Endodermal cell (in vitro differentiated cells): ENCODE results near the gene UCN2. TPM values are rescaled to one million over a fixed set of nuclear protein-coding genes. Genes with fewer than 3 reads are reported as not detected.

Experiments
- DNase-seq: peaks from one replicate; pipeline ENCODE4 v3.0.0-alpha.2; 2017
- H3K27ac ChIP-seq: 2 replicates; pipeline ENCODE4 v1.5.1; 2013; ENCODE audit warnings: mild to moderate bottlenecking, low read depth, low read length, moderate library complexity
- H3K27me3 ChIP-seq: 2 replicates; pipeline ENCODE4 v1.6.1; 2013; ENCODE audit warnings: mild to moderate bottlenecking, low read length, moderate library complexity; ENCODE audit not compliant: insufficient read depth, control insufficient read depth, poor library complexity, severe bottlenecking
- H3K36me3 ChIP-seq: 2 replicates; pipeline ENCODE4 v1.7.0; 2013; ENCODE audit warnings: mild to moderate bottlenecking, low read length, moderate library complexity; ENCODE audit not compliant: control insufficient read depth, insufficient read depth
- H3K4me1 ChIP-seq: one replicate; pipeline ENCODE4 v1.7.0; 2013; ENCODE audit warnings: low read length; ENCODE audit not compliant: control insufficient read depth, insufficient read depth
- H3K4me3 ChIP-seq: 2 replicates; pipeline ENCODE4 v1.5.1; 2013; ENCODE audit warnings: mild to moderate bottlenecking, low read length, moderate library complexity
- H3K9ac ChIP-seq: 2 replicates; pipeline ENCODE4 v1.6.1; 2013; ENCODE audit warnings: mild to moderate bottlenecking, low read length, moderate library complexity; ENCODE audit not compliant: poor library complexity, severe bottlenecking; ENCODE audit errors: extremely low read depth
- H3K9me3 ChIP-seq: 2 replicates; pipeline ENCODE4 v1.6.1; 2013; ENCODE audit warnings: mild to moderate bottlenecking, low read length, moderate library complexity; ENCODE audit not compliant: control insufficient read depth
- H3K27ac Mint-ChIP-seq: 2 replicates; pipeline ENCODE4 v1.8.0; 2020; ENCODE audit warnings: mixed read lengths
- H3K27me3 Mint-ChIP-seq: 2 replicates; pipeline ENCODE4 v1.8.0; 2021; ENCODE audit warnings: mild to moderate bottlenecking, mixed read lengths; ENCODE audit not compliant: insufficient read depth
- H3K36me3 Mint-ChIP-seq: 2 replicates; pipeline ENCODE4 v1.8.0; 2020; ENCODE audit warnings: low read depth, mixed read lengths
- H3K4me1 Mint-ChIP-seq: 2 replicates; pipeline ENCODE4 v1.8.0; 2020; ENCODE audit warnings: mixed read lengths
- H3K4me3 Mint-ChIP-seq: 2 replicates; pipeline ENCODE4 v1.8.0; 2020; ENCODE audit warnings: mild to moderate bottlenecking, moderate library complexity, mixed read lengths
- H3K9me3 Mint-ChIP-seq: 2 replicates; pipeline ENCODE4 v1.8.0; 2020; ENCODE audit warnings: mild to moderate bottlenecking, mixed read lengths
- CTCF ChIP-seq: fragments of 200-600 bp; sonication (generic); conservative IDR thresholded peaks from 2 replicates; pipeline ENCODE4 v1.5.0; 2021; ENCODE audit warnings: antibody characterized with exemption, mild to moderate bottlenecking
- WGBS, 2 experiments: methylation state at CpG; one replicate each; pipeline versions ENCODE4 v1.1.5 to v1.1.7; 2013; ENCODE audit warnings: missing lambda C conversion rate in 2 of 2, mixed read lengths in 1 of 2; ENCODE audit not compliant: insufficient coverage in 1 of 2, insufficient read length in 1 of 2; 5-methylcytosine and 5-hydroxymethylcytosine counted together
- total RNA-seq, 2 donors: library from RNA; stranded (reverse); fragmentation: NEBNext Ultra II Directional in 1 of 2; extraction: Animal tissue kit (Norgen Biotek cat#: 25700) in 1 of 2; gene quantifications; 2 replicates in 1 of 2; 3 replicates in 1 of 2; pipeline ENCODE4 v1.2.1, GENCODE V29; 2021

The UCN2 gene
- total RNA-seq, 2 donors from 2014 or later = not detected

GRCh38 chr3:48567090-48567489, 3.5 kb upstream of the UCN2 start:
- Mint-ChIP-seq H3K36me3 (no peaks in the 10 kb centered on the region), H3K27ac (no peak overlapping the region), H3K9me3 (no peaks in the 10 kb centered on the region), H3K4me1 (peaks cover 11% of the 10 kb centered on the region), H3K4me3 (no peak overlapping the region), H3K27me3 (no peaks in the 10 kb centered on the region)
- Histone ChIP-seq H3K36me3 (no peaks in the 10 kb centered on the region), H3K4me3 (no peak overlapping the region), H3K9me3 (no peaks in the 10 kb centered on the region), H3K27me3 (no peaks in the 10 kb centered on the region), H3K27ac (no peak overlapping the region), H3K4me1 (no peaks in the 10 kb centered on the region), H3K9ac (no peak overlapping the region)
- WGBS, 2 experiments = 80 to 91% methylated on average over 4 to 5 of the region's 5 CpGs
- no peak for TF ChIP-seq CTCF
- DNase-seq = no peak

DNA sequence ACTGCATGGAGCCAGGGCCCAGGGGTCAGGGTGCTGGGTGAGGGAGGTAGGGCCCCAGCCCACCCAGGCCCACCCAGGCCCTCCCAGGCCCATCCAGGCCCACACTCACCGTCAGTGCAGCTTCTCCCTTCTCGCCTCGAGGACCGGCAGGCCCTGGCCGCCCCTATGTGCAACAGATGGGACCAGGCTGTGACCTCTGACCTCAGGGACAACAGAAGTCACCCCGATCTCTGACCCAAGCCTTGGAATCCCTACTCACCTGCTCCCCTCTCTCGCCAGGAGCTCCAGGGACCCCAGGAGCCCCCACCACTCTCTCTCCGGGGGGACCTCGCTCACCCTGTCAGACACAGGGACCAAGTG, 2.8 kb upstream of the UCN2 start:
- Mint-ChIP-seq H3K4me1 (peaks cover 11% of the 10 kb centered on the region), H3K9me3 (no peaks in the 10 kb centered on the region), H3K27me3 (no peaks in the 10 kb centered on the region), H3K27ac (peak overlapping the region; percentile 55), H3K36me3 (no peaks in the 10 kb centered on the region), H3K4me3 (no peak overlapping the region)
- no peak for TF ChIP-seq CTCF
- Histone ChIP-seq H3K27me3 (no peaks in the 10 kb centered on the region), H3K9me3 (no peaks in the 10 kb centered on the region), H3K9ac (no peak overlapping the region), H3K4me1 (no peaks in the 10 kb centered on the region), H3K36me3 (no peaks in the 10 kb centered on the region), H3K27ac (no peak overlapping the region), H3K4me3 (no peak overlapping the region)
- WGBS, 2 experiments = 94 to 100% methylated on average over 1 to 9 of the region's 9 CpGs
- no peak for DNase-seq

DNA sequence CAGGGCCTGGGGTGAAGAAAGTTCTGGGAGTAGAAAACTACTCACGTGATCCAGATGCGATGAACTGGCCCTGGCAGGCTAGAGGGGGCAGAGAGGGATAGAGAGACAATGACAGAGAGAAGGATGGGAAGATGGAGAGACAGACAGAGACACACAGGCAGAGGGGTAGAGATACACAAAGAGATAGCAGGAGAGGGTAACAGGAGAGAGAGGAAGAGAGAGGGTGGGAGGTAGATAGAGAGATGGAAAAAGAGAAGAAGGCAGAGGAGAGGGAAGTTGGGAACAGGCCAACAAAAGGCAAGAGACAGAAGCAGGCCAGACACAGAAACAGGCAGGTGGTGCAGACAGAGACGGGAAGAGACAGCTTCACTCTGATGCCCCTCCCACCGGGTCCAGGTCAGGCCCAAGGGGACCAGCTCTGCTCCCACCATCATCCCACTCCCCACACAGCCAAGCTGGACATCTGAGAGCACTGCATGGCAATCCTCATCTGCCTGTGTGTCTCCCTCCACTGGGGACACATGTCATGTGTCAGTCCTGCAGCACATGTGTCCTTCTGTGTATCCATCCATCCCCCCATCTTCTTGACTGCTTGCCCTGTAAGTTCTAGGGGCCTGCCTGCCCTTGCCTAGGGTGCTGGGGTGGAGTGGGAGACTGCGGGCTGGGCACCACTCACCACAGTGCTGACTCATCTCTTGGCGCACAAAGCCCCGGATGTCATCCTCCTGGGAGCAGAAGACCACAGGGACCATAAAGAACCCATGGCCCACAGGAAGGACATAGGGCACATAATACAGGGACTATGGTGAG, 2.2 kb upstream of the UCN2 start:
- H3K9me3 Mint-ChIP-seq = no peaks in the 10 kb centered on the region

More for the DNA sequence above, 2.2 kb upstream of the UCN2 start:
- 92 to 99% methylated on average over 5 to 7 of the region's 7 CpGs for WGBS, 2 experiments
- H3K27ac ChIP-seq = peak overlapping the region; percentile 16
- H3K9ac ChIP-seq = no peak overlapping the region
- Mint-ChIP-seq H3K27me3 (no peaks in the 10 kb centered on the region), H3K4me3 (no peak overlapping the region), H3K4me1 (peaks cover 16% of the 10 kb centered on the region), H3K27ac (no peak overlapping the region), H3K36me3 (no peaks in the 10 kb centered on the region)
- H3K4me1 ChIP-seq = no peaks in the 10 kb centered on the region
- no peak for DNase-seq
- no peak for TF ChIP-seq CTCF
- H3K36me3 ChIP-seq = no peaks in the 10 kb centered on the region
- H3K9me3 ChIP-seq = no peaks in the 10 kb centered on the region
- no peaks in the 10 kb centered on the region for H3K27me3 ChIP-seq
- H3K4me3 ChIP-seq = no peak overlapping the region
